Measurements from ENCODE around the gene CACNA1G.

Gene CACNA1G

GRCh38 chr17:50662632-50663225, 102.2 kb downstream of the CACNA1G start:
- no peak for TF ChIP-seq CTCF (IDR thresholded peaks at IDR 0.05; ENCODE audit: low read depth, low read length)
- in situ Hi-C loops (cut with HindIII; ENCODE audit: low sequenced_read_pairs) = no loop called here

GRCh38 chr17:50663812-50664374, 103.4 kb downstream of the CACNA1G start:
- TF ChIP-seq CTCF (IDR thresholded peaks at IDR 0.05; ENCODE audit: low read depth, low read length) = no peak
- in situ Hi-C loops (cut with HindIII; ENCODE audit: low sequenced_read_pairs) = no loop called here
- no peak overlapping the region for H3K4me3 ChIP-seq (ENCODE audit: low read depth, low read length)

More at GRCh38 chr17:50662632-50663225, 102.2 kb downstream of the CACNA1G start:
- no peak overlapping the region for H3K4me3 ChIP-seq (ENCODE audit: low read depth, low read length)
- DNase-seq (ENCODE audit: low read depth, low spot score) = no peak

GRCh38 chr17:50664788-50665458, 104.4 kb downstream of the CACNA1G start:
- DNase-seq (ENCODE audit: low read depth, low spot score) = no peak
- no peak for TF ChIP-seq CTCF (IDR thresholded peaks at IDR 0.05; ENCODE audit: low read depth, low read length)
- in situ Hi-C loops (cut with HindIII; ENCODE audit: low sequenced_read_pairs) = no loop called here
- no peak overlapping the region for H3K4me3 ChIP-seq (ENCODE audit: low read depth, low read length)

More at GRCh38 chr17:50663812-50664374, 103.4 kb downstream of the CACNA1G start:
- no peak for DNase-seq (ENCODE audit: low read depth, low spot score)

- TF ChIP-seq CTCF (IDR thresholded peaks at IDR 0.05; ENCODE audit: low read depth, low read length) = no peak
- H3K4me3 ChIP-seq (ENCODE audit: low read depth, low read length) = no peak overlapping the region
- DNase-seq (ENCODE audit: low read depth, low spot score) = no peak
- in situ Hi-C loops (cut with HindIII; ENCODE audit: low sequenced_read_pairs) = no loop called here
These were observed 105.3 kb downstream of the CACNA1G start for GRCh38 chr17:50665838-50666237.

- no peak overlapping the region for H3K4me3 ChIP-seq (ENCODE audit: low read depth, low read length)
- DNase-seq (ENCODE audit: low read depth, low spot score) = no peak
- TF ChIP-seq CTCF (IDR thresholded peaks at IDR 0.05; ENCODE audit: low read depth, low read length) = no peak
- in situ Hi-C loops (cut with HindIII; ENCODE audit: low sequenced_read_pairs) = no loop called here
These were observed 105.8 kb downstream of the CACNA1G start for GRCh38 chr17:50666316-50666715.

GRCh38 chr17:50667259-50668024, 106.9 kb downstream of the CACNA1G start:
- in situ Hi-C loops (cut with HindIII; ENCODE audit: low sequenced_read_pairs) = no loop called here
- DNase-seq (ENCODE audit: low read depth, low spot score) = no peak
- H3K4me3 ChIP-seq (ENCODE audit: low read depth, low read length) = no peak overlapping the region
- no peak for TF ChIP-seq CTCF (IDR thresholded peaks at IDR 0.05; ENCODE audit: low read depth, low read length)

Data from astrocyte of the spinal cord (primary cell).